Epithelial cell of esophagus (primary cell): ENCODE results near the gene BAX.

ENCODE experiments used
- DNase-seq: peaks from one replicate; pipeline ENCODE4 v3.0.0; 2010; ENCODE audit warnings: low read depth
- H3K4me3 ChIP-seq: 2 replicates; pipeline ENCODE4 v1.5.1; 2011; ENCODE audit warnings: mild to moderate bottlenecking, low read length, control low read depth
- CTCF ChIP-seq: IDR thresholded peaks from 2 replicates; pipeline ENCODE4 v1.5.1; 2011; ENCODE audit warnings: low read depth, mild to moderate bottlenecking, low read length, control low read depth, inconsistent platforms; ENCODE audit not compliant: insufficient read depth; ENCODE audit errors: missing control alignments

Gene BAX

GRCh38 chr19:48934837-48935236 is 19.8 kb upstream of the BAX start:
- no peak for DNase-seq
- no peak for TF ChIP-seq CTCF
- no peak overlapping the region for H3K4me3 ChIP-seq

- DNase-seq: no peak
- no peak for TF ChIP-seq CTCF
- H3K4me3 ChIP-seq: no peak overlapping the region
Measured at GRCh38 chr19:48935864-48936263, 18.8 kb upstream of the BAX start.

GRCh38 chr19:48938256-48938655 is 16.4 kb upstream of the BAX start:
- H3K4me3 ChIP-seq: no peak overlapping the region
- DNase-seq: no peak
- no peak for TF ChIP-seq CTCF

- TF ChIP-seq CTCF: no peak
- no peak for DNase-seq
- no peak overlapping the region for H3K4me3 ChIP-seq
Measured at GRCh38 chr19:48940902-48941301, 13.8 kb upstream of the BAX start.

GRCh38 chr19:48943081-48943480 is 11.6 kb upstream of the BAX start:
- no peak for DNase-seq
- no peak for TF ChIP-seq CTCF

GRCh38 chr19:48945415-48945814 is 9.3 kb upstream of the BAX start:
- no peak for DNase-seq
- no peak for TF ChIP-seq CTCF
- H3K4me3 ChIP-seq: no peak overlapping the region

More at GRCh38 chr19:48943081-48943480, 11.6 kb upstream of the BAX start:
- no peak overlapping the region for H3K4me3 ChIP-seq

GRCh38 chr19:48945817-48946216 is 8.9 kb upstream of the BAX start:
- H3K4me3 ChIP-seq: no peak overlapping the region
- DNase-seq: no peak
- TF ChIP-seq CTCF: no peak
